HepG2 (cell line): ENCODE measurements around the gene CTSA. TPM values are rescaled to one million over a fixed set of nuclear protein-coding genes. Genes with fewer than 3 reads are reported as not detected.

Source experiments
- AKAP8 ChIP-seq: sonication (generic); formaldehyde crosslinking; IDR thresholded peaks from 2 replicates; pipeline ENCODE4 v1.5.1; 2020; ENCODE audit warnings: mild to moderate bottlenecking, missing genetic modification reagents
- ATF7-NPFF ChIP-seq: sonication (generic); formaldehyde crosslinking; IDR thresholded peaks from 2 replicates; pipeline ENCODE4 v1.8.1; 2023; ENCODE audit warnings: mild to moderate bottlenecking, low read depth, missing genetic modification reagents, moderate library complexity
- FOXK1 ChIP-seq: sonication (generic); formaldehyde crosslinking; IDR thresholded peaks from 2 replicates; pipeline ENCODE4 v1.4.0; 2020; ENCODE audit warnings: low read depth, missing genetic modification reagents, borderline replicate concordance
- GABPB1 ChIP-seq: IDR thresholded peaks from 2 replicates; pipeline ENCODE4 v1.6.1; 2016; ENCODE audit warnings: mild to moderate bottlenecking, missing genetic modification reagents, moderate library complexity, missing compliant biosample characterization
- KDM4B ChIP-seq: sonication (generic); formaldehyde crosslinking; IDR thresholded peaks from 2 replicates; pipeline ENCODE4 v1.4.0; 2020; ENCODE audit warnings: missing genetic modification reagents
- NFAT5 ChIP-seq: sonication (generic); formaldehyde crosslinking; IDR thresholded peaks from 2 replicates; pipeline ENCODE4 v1.4.0; 2020; ENCODE audit warnings: missing genetic modification reagents
- NRL ChIP-seq: sonication (generic); formaldehyde crosslinking; IDR thresholded peaks from 2 replicates; pipeline ENCODE4 v1.5.0; 2020; ENCODE audit warnings: missing genetic modification reagents, mild to moderate bottlenecking, moderate library complexity, borderline replicate concordance
- SAFB2 ChIP-seq: sonication (generic); formaldehyde crosslinking; IDR thresholded peaks from 2 replicates; pipeline ENCODE4 v1.5.1; 2020; ENCODE audit warnings: missing genetic modification reagents, low read depth, mild to moderate bottlenecking, borderline replicate concordance
- SP1 ChIP-seq, 2 experiments: fragments of 450-650 bp in 1 of 2; sonication (generic) in 1 of 2; formaldehyde crosslinking in 1 of 2; IDR thresholded peaks; 2 replicates each; pipeline versions ENCODE4 v1.4.0 to v1.6.1; 2016 to 2020; ENCODE audit warnings: missing genetic modification reagents in 1 of 2
- WIZ ChIP-seq: sonication (generic); formaldehyde crosslinking; IDR thresholded peaks from 2 replicates; pipeline ENCODE4 v1.5.1; 2020; ENCODE audit warnings: mild to moderate bottlenecking, missing genetic modification reagents
- ZNF101 ChIP-seq: sonication (generic); formaldehyde crosslinking; IDR thresholded peaks from 2 replicates; pipeline ENCODE4 v1.4.0; 2020; ENCODE audit warnings: mild to moderate bottlenecking, low read depth, missing genetic modification reagents, borderline replicate concordance
- ZNF468 ChIP-seq: sonication (generic); formaldehyde crosslinking; IDR thresholded peaks from 2 replicates; pipeline ENCODE4 v1.8.0; 2022; ENCODE audit warnings: mild to moderate bottlenecking, moderate library complexity, missing genetic modification reagents
- polyA plus RNA-seq, 8 experiments: library from polyadenylated mRNA; depleted of rRNA in 3 of 8; stranded (reverse) in 7 of 8; unstranded in 1 of 8; fragments of >200 nt; fragmentation: Illumina TruSeq in 4 of 8; extraction: Trizol in 4 of 8; gene quantifications; 2 replicates each; pipeline versions ENCODE4 v1.2.1 to v1.2.3, GENCODE V29; 2011 to 2016; ENCODE audit warnings: low read depth in 4 of 8, missing spikeins in 1 of 8, mixed read lengths in 1 of 8; ENCODE audit not compliant: insufficient read depth in 1 of 8
- total RNA-seq, 5 experiments: library from RNA; depleted of rRNA; stranded (reverse); fragments of >200 nt; fragmentation: Illumina TruSeq; extraction: Trizol; gene quantifications; 2 replicates each; pipeline ENCODE4 v1.2.3, GENCODE V29; 2016; ENCODE audit warnings: low read depth in 1 of 5
- TF ChIP-seq, protein P1 (sequence below): IDR thresholded peaks from 2 replicates; pipeline ENCODE4 v1.6.1; 2016; ENCODE audit warnings: low read depth, missing genetic modification reagents, missing compliant biosample characterization
- TF ChIP-seq, protein P2 (sequence below): sonication (generic); formaldehyde crosslinking; IDR thresholded peaks from 2 replicates; pipeline ENCODE4 v1.9.0; 2021; ENCODE audit warnings: missing genetic modification reagents, borderline replicate concordance

Gene CTSA
- total and polyA plus RNA-seq, 2 of the 13 experiments (the other 11 are each of a cell fraction or from before 2014, with no cell fraction given) = 202 to 231 TPM

DNA sequence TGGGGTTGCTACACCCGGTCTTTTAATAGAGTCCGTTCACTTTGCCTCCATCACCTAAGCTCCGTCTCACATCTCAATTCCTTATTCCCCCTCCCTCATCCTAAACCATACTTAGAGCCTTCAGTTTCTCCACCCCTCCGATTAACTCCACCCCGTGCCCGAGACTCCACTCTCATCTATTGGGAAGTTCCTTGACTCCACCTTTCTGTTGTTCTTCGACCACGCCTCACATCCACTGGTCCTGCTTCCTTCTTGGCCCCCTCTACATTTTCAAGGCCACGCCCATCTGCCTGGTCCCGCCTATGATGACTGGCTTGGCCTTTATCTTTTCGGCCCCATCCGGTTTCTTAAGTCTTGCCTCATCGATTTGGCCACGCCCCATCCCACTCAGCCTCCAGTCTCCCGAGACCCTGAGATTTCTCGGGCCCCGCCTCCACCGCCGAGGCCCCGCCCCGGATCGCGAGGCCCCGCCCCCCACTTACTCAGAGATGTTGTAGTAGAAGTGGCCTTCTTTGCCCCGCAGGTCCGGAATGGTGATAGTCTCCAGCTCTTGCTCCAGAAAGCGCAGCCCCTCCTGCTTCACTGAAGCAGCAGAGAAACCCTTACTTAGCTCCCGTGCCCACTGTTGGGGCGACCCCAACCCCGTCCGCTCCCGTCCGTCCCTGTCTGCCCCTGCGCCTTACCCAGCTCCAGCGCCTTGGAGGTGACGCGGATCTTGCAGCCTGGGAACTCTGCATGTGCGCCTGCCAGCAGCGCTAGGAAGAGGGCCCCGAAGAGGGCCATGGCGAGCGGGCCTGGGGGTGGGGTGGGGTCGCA is 19.7 kb downstream of the CTSA start (continued):
- TF ChIP-seq, protein P1, sequence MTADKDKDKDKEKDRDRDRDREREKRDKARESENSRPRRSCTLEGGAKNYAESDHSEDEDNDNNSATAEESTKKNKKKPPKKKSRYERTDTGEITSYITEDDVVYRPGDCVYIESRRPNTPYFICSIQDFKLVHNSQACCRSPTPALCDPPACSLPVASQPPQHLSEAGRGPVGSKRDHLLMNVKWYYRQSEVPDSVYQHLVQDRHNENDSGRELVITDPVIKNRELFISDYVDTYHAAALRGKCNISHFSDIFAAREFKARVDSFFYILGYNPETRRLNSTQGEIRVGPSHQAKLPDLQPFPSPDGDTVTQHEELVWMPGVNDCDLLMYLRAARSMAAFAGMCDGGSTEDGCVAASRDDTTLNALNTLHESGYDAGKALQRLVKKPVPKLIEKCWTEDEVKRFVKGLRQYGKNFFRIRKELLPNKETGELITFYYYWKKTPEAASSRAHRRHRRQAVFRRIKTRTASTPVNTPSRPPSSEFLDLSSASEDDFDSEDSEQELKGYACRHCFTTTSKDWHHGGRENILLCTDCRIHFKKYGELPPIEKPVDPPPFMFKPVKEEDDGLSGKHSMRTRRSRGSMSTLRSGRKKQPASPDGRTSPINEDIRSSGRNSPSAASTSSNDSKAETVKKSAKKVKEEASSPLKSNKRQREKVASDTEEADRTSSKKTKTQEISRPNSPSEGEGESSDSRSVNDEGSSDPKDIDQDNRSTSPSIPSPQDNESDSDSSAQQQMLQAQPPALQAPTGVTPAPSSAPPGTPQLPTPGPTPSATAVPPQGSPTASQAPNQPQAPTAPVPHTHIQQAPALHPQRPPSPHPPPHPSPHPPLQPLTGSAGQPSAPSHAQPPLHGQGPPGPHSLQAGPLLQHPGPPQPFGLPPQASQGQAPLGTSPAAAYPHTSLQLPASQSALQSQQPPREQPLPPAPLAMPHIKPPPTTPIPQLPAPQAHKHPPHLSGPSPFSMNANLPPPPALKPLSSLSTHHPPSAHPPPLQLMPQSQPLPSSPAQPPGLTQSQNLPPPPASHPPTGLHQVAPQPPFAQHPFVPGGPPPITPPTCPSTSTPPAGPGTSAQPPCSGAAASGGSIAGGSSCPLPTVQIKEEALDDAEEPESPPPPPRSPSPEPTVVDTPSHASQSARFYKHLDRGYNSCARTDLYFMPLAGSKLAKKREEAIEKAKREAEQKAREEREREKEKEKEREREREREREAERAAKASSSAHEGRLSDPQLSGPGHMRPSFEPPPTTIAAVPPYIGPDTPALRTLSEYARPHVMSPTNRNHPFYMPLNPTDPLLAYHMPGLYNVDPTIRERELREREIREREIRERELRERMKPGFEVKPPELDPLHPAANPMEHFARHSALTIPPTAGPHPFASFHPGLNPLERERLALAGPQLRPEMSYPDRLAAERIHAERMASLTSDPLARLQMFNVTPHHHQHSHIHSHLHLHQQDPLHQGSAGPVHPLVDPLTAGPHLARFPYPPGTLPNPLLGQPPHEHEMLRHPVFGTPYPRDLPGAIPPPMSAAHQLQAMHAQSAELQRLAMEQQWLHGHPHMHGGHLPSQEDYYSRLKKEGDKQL (CRISPR knock-in tag) = no peak
- TF ChIP-seq, protein P2, sequence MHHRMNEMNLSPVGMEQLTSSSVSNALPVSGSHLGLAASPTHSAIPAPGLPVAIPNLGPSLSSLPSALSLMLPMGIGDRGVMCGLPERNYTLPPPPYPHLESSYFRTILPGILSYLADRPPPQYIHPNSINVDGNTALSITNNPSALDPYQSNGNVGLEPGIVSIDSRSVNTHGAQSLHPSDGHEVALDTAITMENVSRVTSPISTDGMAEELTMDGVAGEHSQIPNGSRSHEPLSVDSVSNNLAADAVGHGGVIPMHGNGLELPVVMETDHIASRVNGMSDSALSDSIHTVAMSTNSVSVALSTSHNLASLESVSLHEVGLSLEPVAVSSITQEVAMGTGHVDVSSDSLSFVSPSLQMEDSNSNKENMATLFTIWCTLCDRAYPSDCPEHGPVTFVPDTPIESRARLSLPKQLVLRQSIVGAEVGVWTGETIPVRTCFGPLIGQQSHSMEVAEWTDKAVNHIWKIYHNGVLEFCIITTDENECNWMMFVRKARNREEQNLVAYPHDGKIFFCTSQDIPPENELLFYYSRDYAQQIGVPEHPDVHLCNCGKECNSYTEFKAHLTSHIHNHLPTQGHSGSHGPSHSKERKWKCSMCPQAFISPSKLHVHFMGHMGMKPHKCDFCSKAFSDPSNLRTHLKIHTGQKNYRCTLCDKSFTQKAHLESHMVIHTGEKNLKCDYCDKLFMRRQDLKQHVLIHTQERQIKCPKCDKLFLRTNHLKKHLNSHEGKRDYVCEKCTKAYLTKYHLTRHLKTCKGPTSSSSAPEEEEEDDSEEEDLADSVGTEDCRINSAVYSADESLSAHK (CRISPR knock-in tag) = no peak
- TF ChIP-seq ATF7-NPFF (0 out of 2 replicates have a peak, but pooled peaks have one; percentile 31), GABPB1 (CRISPR knock-in tag) (no peak; the same call in 1 of the 2 replicates), ZNF468 (no peak), SP1 (IDR thresholded peaks at IDR 0.05) (no peak), SP1 (CRISPR knock-in tag; IDR thresholded peaks at IDR 0.05) (peak; percentile 39; the same call in 1 of the 2 replicates), WIZ (0 out of 2 replicates have a peak, but pooled peaks have one; percentile 36), NFAT5 (CRISPR knock-in tag) (no peak), SAFB2 (CRISPR knock-in tag) (peak; percentile 59; the same call in 1 of the 2 replicates), NRL (no peak), FOXK1 (CRISPR knock-in tag) (no peak), ZNF101 (CRISPR knock-in tag) (no peak), AKAP8 (CRISPR knock-in tag) (0 out of 2 replicates have a peak, but pooled peaks have one; percentile 45), KDM4B (CRISPR knock-in tag) (no peak)
